Osteoblast (primary cell): Measurements from ENCODE around the gene DCLK2. TPM values are rescaled to one million over a fixed set of nuclear protein-coding genes. Genes with fewer than 3 reads are reported as not detected.

ENCODE experiments used
- DNase-seq: peaks from one replicate; pipeline ENCODE4 v3.0.0; 2011; ENCODE audit warnings: low spot score, mixed read lengths; ENCODE audit not compliant: insufficient read length; ENCODE audit errors: missing footprints
- H2AFZ ChIP-seq: 2 replicates; pipeline ENCODE4 v1.6.0; 2011; ENCODE audit warnings: mild to moderate bottlenecking, low read length
- H3K27ac ChIP-seq: 2 replicates; pipeline ENCODE4 v1.5.1; 2011; ENCODE audit warnings: mild to moderate bottlenecking, low read depth, low read length, moderate library complexity
- H3K27me3 ChIP-seq: 2 replicates; pipeline ENCODE4 v1.6.0; 2012; ENCODE audit warnings: mild to moderate bottlenecking, control low read depth, inconsistent platforms, low read length, moderate library complexity; ENCODE audit not compliant: insufficient read depth
- H3K36me3 ChIP-seq: 2 replicates; pipeline ENCODE4 v1.5.1; 2011; ENCODE audit warnings: mild to moderate bottlenecking, low read length, control low read depth, moderate library complexity; ENCODE audit not compliant: insufficient read depth
- H3K4me1 ChIP-seq: 2 replicates; pipeline ENCODE4 v1.5.1; 2011; ENCODE audit warnings: mild to moderate bottlenecking, low read length, control low read depth, moderate library complexity; ENCODE audit not compliant: insufficient read depth
- H3K4me2 ChIP-seq: 2 replicates; pipeline ENCODE4 v1.6.0; 2011; ENCODE audit warnings: mild to moderate bottlenecking, low read length; ENCODE audit not compliant: insufficient read depth
- H3K4me3 ChIP-seq: fragments of 200-600 bp; sonication (generic); 3 replicates; pipeline ENCODE4 v1.5.1; 2012; ENCODE audit warnings: mild to moderate bottlenecking, low read length, inconsistent platforms; ENCODE audit not compliant: insufficient read depth
- H3K79me2 ChIP-seq: 2 replicates; pipeline ENCODE4 v1.6.0; 2012; ENCODE audit warnings: mild to moderate bottlenecking, low read length, control low read depth, inconsistent platforms; ENCODE audit not compliant: insufficient read depth
- H3K9me3 ChIP-seq: 2 replicates; pipeline ENCODE4 v1.5.1; 2011; ENCODE audit warnings: low read depth, low read length, control low read depth
- H4K20me1 ChIP-seq: 2 replicates; pipeline ENCODE4 v1.6.0; 2012; ENCODE audit warnings: mild to moderate bottlenecking, low read length, control low read depth; ENCODE audit not compliant: insufficient read depth
- total RNA-seq: library from RNA; depleted of rRNA; stranded (reverse); fragments of >200 nt; gene quantifications from 2 replicates; pipeline ENCODE4 v1.2.3, GENCODE V29; 2012
- TF ChIP-seq, protein P1 (sequence below): IDR thresholded peaks from 2 replicates; pipeline ENCODE4 v1.5.1; 2011; ENCODE audit warnings: mild to moderate bottlenecking, low read depth, low read length, moderate library complexity; ENCODE audit errors: extremely low read depth

DCLK2 gene
- total RNA-seq, 1 donor = 11.6 TPM

DNA sequence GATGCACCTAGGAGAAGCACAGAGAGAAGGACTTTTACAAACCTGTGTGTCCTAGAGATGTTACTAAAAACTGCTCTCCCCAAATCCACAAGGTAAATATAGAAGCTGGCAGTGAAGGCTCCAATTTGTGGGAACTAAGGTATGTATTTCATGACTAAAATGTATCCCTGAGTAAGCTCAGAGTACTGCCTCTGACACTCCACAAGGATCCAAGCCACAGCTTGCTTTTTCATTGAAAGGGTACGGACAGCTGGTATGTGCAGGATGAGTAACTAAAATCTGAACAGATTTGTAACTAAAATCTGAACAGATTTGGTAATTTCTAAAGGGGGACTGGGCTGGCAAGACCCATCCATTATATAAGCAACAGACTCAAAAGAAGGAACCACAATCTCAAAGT lies 187.6 kb downstream of the DCLK2 start:
- DNase-seq = no peak
- no peak overlapping the region for H2AFZ ChIP-seq
- H3K79me2 ChIP-seq = no peaks in the 10 kb centered on the region
- H3K4me1 ChIP-seq = peaks cover 21% of the 10 kb centered on the region
- no peak overlapping the region for H3K4me2 ChIP-seq
- no peaks in the 10 kb centered on the region for H3K27me3 ChIP-seq
- TF ChIP-seq, protein P1, sequence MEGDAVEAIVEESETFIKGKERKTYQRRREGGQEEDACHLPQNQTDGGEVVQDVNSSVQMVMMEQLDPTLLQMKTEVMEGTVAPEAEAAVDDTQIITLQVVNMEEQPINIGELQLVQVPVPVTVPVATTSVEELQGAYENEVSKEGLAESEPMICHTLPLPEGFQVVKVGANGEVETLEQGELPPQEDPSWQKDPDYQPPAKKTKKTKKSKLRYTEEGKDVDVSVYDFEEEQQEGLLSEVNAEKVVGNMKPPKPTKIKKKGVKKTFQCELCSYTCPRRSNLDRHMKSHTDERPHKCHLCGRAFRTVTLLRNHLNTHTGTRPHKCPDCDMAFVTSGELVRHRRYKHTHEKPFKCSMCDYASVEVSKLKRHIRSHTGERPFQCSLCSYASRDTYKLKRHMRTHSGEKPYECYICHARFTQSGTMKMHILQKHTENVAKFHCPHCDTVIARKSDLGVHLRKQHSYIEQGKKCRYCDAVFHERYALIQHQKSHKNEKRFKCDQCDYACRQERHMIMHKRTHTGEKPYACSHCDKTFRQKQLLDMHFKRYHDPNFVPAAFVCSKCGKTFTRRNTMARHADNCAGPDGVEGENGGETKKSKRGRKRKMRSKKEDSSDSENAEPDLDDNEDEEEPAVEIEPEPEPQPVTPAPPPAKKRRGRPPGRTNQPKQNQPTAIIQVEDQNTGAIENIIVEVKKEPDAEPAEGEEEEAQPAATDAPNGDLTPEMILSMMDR = no peak
- H3K4me3 ChIP-seq = no peak overlapping the region
- H3K36me3 ChIP-seq = peaks cover 7% of the 10 kb centered on the region
- no peak overlapping the region for H3K27ac ChIP-seq
- no peaks in the 10 kb centered on the region for H4K20me1 ChIP-seq
- no peaks in the 10 kb centered on the region for H3K9me3 ChIP-seq

DNA sequence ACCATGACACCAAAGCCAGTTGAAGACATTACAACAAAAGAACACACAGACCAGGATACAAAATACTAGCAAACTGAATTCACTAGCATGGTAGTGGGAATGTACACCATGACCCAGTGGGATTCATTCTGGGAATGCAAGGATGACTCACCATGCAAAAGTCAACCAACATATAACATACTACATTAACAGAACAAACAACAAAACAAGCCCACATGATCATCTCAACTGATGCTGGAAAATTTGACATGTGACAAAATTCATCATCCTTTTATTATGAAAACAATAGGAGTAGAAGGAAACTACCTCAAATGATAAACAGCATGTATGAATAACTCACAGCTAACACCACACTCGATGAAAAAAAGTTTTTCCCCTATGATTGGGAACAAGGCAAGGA lies 190.2 kb downstream of the DCLK2 start:
- Histone ChIP-seq H4K20me1 (no peaks in the 10 kb centered on the region), H3K4me3 (no peak overlapping the region), H3K27ac (no peak overlapping the region), H3K4me2 (no peak overlapping the region), H3K79me2 (no peaks in the 10 kb centered on the region), H3K36me3 (peaks cover 4% of the 10 kb centered on the region), H3K27me3 (no peaks in the 10 kb centered on the region), H2AFZ (no peak overlapping the region), H3K9me3 (no peaks in the 10 kb centered on the region), H3K4me1 (peaks cover 15% of the 10 kb centered on the region)
- no peak for DNase-seq
- TF ChIP-seq, protein P1 = no peak

DNA sequence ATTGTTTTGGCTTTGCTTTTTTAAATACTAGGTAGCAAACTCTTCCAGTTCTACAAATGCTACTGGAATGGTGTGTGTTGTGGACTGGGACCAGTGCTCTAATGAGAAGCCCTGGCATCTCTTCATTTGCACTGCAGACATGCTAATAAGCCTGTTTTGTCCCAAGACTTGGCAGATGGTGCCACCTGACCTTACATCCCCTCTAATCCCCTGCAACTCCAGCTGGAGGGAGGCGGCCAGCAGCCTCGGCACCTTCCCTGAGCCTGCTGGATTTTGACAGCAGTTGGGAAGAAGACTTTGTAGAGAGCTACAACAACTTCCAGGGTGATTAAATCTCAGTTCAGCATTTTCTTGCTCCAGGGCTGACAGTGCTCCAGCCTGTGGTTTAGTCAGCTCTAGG lies 200.0 kb downstream of the DCLK2 start:
- H3K79me2 ChIP-seq = no peaks in the 10 kb centered on the region
- H4K20me1 ChIP-seq = no peaks in the 10 kb centered on the region
- H3K27me3 ChIP-seq = no peaks in the 10 kb centered on the region
- TF ChIP-seq, protein P1 = no peak
- H3K36me3 ChIP-seq = peaks cover 8% of the 10 kb centered on the region
- H3K4me3 ChIP-seq = no peak overlapping the region
- H3K4me1 ChIP-seq = peaks cover 34% of the 10 kb centered on the region
- no peak for DNase-seq
- no peak overlapping the region for H2AFZ ChIP-seq
- H3K4me2 ChIP-seq = no peak overlapping the region
- H3K27ac ChIP-seq = no peak overlapping the region
- H3K9me3 ChIP-seq = no peaks in the 10 kb centered on the region

DNA sequence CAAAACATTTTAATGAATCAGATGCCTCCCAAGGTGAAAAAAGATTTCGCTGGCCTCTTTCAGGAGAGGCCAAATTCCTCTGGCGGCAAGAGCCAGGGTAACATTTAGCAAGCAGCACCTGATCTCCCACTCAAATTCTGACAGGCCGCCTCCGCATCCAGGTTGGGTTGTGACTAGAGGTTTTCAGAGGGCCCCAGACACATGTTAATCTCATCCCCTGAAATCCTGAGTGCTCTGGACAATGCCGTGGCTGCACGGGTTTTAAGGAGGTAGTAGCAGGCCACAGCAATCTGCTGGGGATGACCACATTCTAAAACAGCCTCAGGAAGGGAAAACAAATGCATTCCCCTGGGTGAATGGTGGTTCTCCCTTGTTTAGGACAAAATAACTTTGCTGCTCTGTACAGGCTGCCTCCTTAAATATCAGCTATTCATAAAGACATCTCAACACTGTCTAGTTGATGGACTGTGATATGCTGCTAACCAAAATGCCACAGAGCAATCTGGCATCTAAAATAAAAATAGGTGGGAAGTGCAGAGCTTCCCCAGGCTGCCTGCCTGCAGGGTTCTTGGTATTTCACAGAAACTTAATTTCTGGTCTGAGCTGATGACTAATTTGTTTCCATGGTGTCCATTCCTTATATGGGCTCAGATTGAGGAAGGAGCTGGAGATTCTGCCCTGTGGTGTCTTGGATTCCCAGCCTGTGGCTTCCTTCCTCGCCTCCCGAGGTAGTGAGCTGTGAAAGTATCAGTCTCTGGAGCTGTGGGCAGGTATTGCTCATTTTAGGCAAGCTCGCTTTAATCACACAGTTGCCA lies 202.0 kb downstream of the DCLK2 start:
- TF ChIP-seq, protein P1 = no peak
- Histone ChIP-seq H2AFZ (peak overlapping the region; percentile 66), H3K4me3 (peak overlapping the region; percentile 14), H3K4me2 (peak overlapping the region; percentile 73), H3K27ac (peak overlapping the region; percentile 98), H3K27me3 (no peaks in the 10 kb centered on the region), H3K79me2 (no peaks in the 10 kb centered on the region), H3K4me1 (peaks cover 50% of the 10 kb centered on the region), H4K20me1 (no peaks in the 10 kb centered on the region), H3K36me3 (peaks cover 8% of the 10 kb centered on the region), H3K9me3 (no peaks in the 10 kb centered on the region)
- peak; percentile 80 for DNase-seq
